H9 (cell line): ENCODE results near the gene TP73. TPM values are rescaled to one million over a fixed set of nuclear protein-coding genes. Genes with fewer than 3 reads are reported as not detected.

Source experiments
- DNase-seq: peaks from one replicate; pipeline ENCODE4 v3.0.0-alpha.2; 2017
- H2AFZ ChIP-seq: one replicate; pipeline ENCODE4 v1.6.1; 2013; ENCODE audit warnings: mild to moderate bottlenecking, low read length, control low read depth, moderate library complexity
- H2AK5ac ChIP-seq: 2 replicates; pipeline ENCODE4 v1.6.1; 2013; ENCODE audit warnings: low read length, control low read depth, mixed read lengths; ENCODE audit not compliant: insufficient read length
- H2BK120ac ChIP-seq: one replicate; pipeline ENCODE4 v1.6.1; 2013; ENCODE audit warnings: low read depth, mild to moderate bottlenecking, low read length, control low read depth, inconsistent platforms; ENCODE audit not compliant: poor library complexity, severe bottlenecking
- H2BK12ac ChIP-seq: 2 replicates; pipeline ENCODE4 v1.6.1; 2013; ENCODE audit warnings: low read length, control low read depth, mixed read lengths, low read depth; ENCODE audit not compliant: insufficient read length
- H2BK15ac ChIP-seq: 2 replicates; pipeline ENCODE4 v1.6.1; 2013; ENCODE audit warnings: low read depth, low read length, control low read depth
- H2BK20ac ChIP-seq: one replicate; pipeline ENCODE4 v1.6.1; 2013; ENCODE audit warnings: low read depth, mild to moderate bottlenecking, low read length, control low read depth, inconsistent platforms; ENCODE audit not compliant: poor library complexity, severe bottlenecking
- H2BK5ac ChIP-seq: 2 replicates; pipeline ENCODE4 v1.6.1; 2013; ENCODE audit warnings: low read length, control low read depth, mixed read lengths; ENCODE audit not compliant: insufficient read length
- H3K14ac ChIP-seq: 2 replicates; pipeline ENCODE4 v1.6.1; 2013; ENCODE audit warnings: low read length, control low read depth; ENCODE audit not compliant: insufficient read depth
- H3K18ac ChIP-seq: 2 replicates; pipeline ENCODE4 v1.6.1; 2013; ENCODE audit warnings: low read depth, mild to moderate bottlenecking, mixed read lengths, low read length, control low read depth; ENCODE audit not compliant: insufficient read length
- H3K23ac ChIP-seq: 2 replicates; pipeline ENCODE4 v1.6.1; 2013; ENCODE audit warnings: low read length, control low read depth, mixed read lengths, low read depth; ENCODE audit not compliant: insufficient read length
- H3K23me2 ChIP-seq: 2 replicates; pipeline ENCODE4 v1.6.1; 2013; ENCODE audit warnings: low read depth, mild to moderate bottlenecking, mixed read lengths, low read length, control low read depth; ENCODE audit not compliant: insufficient read length, poor library complexity, severe bottlenecking
- H3K27ac ChIP-seq: 2 replicates; pipeline ENCODE4 v1.5.1; 2013; ENCODE audit warnings: low read length, control low read depth, mixed read lengths, low read depth; ENCODE audit not compliant: insufficient read length
- H3K27me3 ChIP-seq: 2 replicates; pipeline ENCODE4 v1.6.1; 2013; ENCODE audit warnings: low read length, control low read depth, inconsistent platforms; ENCODE audit not compliant: insufficient read depth
- H3K4ac ChIP-seq: 2 replicates; pipeline ENCODE4 v1.6.1; 2013; ENCODE audit warnings: low read depth, mild to moderate bottlenecking, control low read depth, inconsistent platforms, low read length, moderate library complexity
- H3K4me1 ChIP-seq: 2 replicates; pipeline ENCODE4 v1.6.1; 2013; ENCODE audit warnings: low read length, control low read depth, inconsistent platforms; ENCODE audit not compliant: insufficient read depth
- H3K4me2 ChIP-seq: 2 replicates; pipeline ENCODE4 v1.6.1; 2013; ENCODE audit warnings: low read length, control low read depth, mixed read lengths; ENCODE audit not compliant: insufficient read length, insufficient read depth
- H3K56ac ChIP-seq: 2 replicates; pipeline ENCODE4 v1.6.1; 2013; ENCODE audit warnings: low read depth, mild to moderate bottlenecking, mixed read lengths, low read length, control low read depth; ENCODE audit not compliant: insufficient read length
- H3K79me1 ChIP-seq: 2 replicates; pipeline ENCODE4 v1.6.1; 2013; ENCODE audit warnings: low read depth, mild to moderate bottlenecking, moderate library complexity, low read length, control low read depth, inconsistent platforms; ENCODE audit not compliant: insufficient read depth, poor library complexity, severe bottlenecking
- H3K79me2 ChIP-seq: 2 replicates; pipeline ENCODE4 v1.6.1; 2013; ENCODE audit warnings: low read length, control low read depth, inconsistent platforms; ENCODE audit not compliant: insufficient read depth
- H3K9ac ChIP-seq: 2 replicates; pipeline ENCODE4 v1.6.1; 2013; ENCODE audit warnings: low read length, control low read depth, mixed read lengths; ENCODE audit not compliant: insufficient read length; ENCODE audit errors: extremely low read depth
- H3K9me3 ChIP-seq: one replicate; pipeline ENCODE4 v1.6.1; 2013; ENCODE audit warnings: low read depth, low read length, inconsistent platforms; ENCODE audit not compliant: control insufficient read depth
- H3T11ph ChIP-seq: one replicate; pipeline ENCODE4 v1.6.1; 2013; ENCODE audit warnings: mild to moderate bottlenecking, low read length, control low read depth, inconsistent platforms
- H4K20me1 ChIP-seq: one replicate; pipeline ENCODE4 v1.6.1; 2013; ENCODE audit not compliant: control insufficient read depth, insufficient read length, insufficient read depth
- H4K5ac ChIP-seq: 2 replicates; pipeline ENCODE4 v1.6.1; 2013; ENCODE audit warnings: low read depth, mild to moderate bottlenecking, mixed read lengths, low read length, control low read depth; ENCODE audit not compliant: insufficient read length
- H4K8ac ChIP-seq: replicated peaks from 2 replicates; pipeline ENCODE4 v1.6.1; 2013; ENCODE audit warnings: low read length, control low read depth, mixed read lengths, low read depth; ENCODE audit not compliant: insufficient read length
- H4K91ac ChIP-seq: 2 replicates; pipeline ENCODE4 v1.6.1; 2013; ENCODE audit warnings: low read depth, mild to moderate bottlenecking, moderate library complexity, mixed read lengths, low read length, control low read depth; ENCODE audit not compliant: insufficient read length
- H3K27ac Mint-ChIP-seq, 3 experiments: 2 replicates in 2 of 3; 3 replicates in 1 of 3; pipeline ENCODE4 v1.8.0; 2020 to 2021; ENCODE audit warnings: mixed read lengths in 3 of 3, mild to moderate bottlenecking in 1 of 3, moderate library complexity in 1 of 3
- H3K27me3 Mint-ChIP-seq: 2 replicates; pipeline ENCODE4 v1.8.0; 2021; ENCODE audit warnings: low read depth, mild to moderate bottlenecking, moderate library complexity, mixed read lengths
- H3K36me3 Mint-ChIP-seq, 3 experiments: 2 replicates in 2 of 3; 3 replicates in 1 of 3; pipeline ENCODE4 v1.8.0; 2020 to 2021; ENCODE audit warnings: low read depth in 3 of 3, mixed read lengths in 3 of 3; ENCODE audit not compliant: insufficient read depth in 1 of 3
- H3K4me1 Mint-ChIP-seq, 2 experiments: 2 replicates each; pipeline ENCODE4 v1.8.0; 2020; ENCODE audit warnings: mixed read lengths in 2 of 2
- H3K4me3 Mint-ChIP-seq, 2 experiments: 2 replicates in 1 of 2; 3 replicates in 1 of 2; pipeline ENCODE4 v1.8.0; 2020 to 2021; ENCODE audit warnings: mild to moderate bottlenecking in 2 of 2, mixed read lengths in 2 of 2, moderate library complexity in 1 of 2
- H3K9me3 Mint-ChIP-seq, 2 experiments: 2 replicates in 1 of 2; 3 replicates in 1 of 2; pipeline ENCODE4 v1.8.0; 2020; ENCODE audit warnings: mild to moderate bottlenecking in 2 of 2, mixed read lengths in 2 of 2, moderate library complexity in 1 of 2
- CTCF ChIP-seq: fragments of 200-600 bp; sonication (generic); conservative IDR thresholded peaks from 3 replicates; pipeline ENCODE4 v1.8.0; 2021; ENCODE audit warnings: antibody characterized with exemption, mild to moderate bottlenecking
- WGBS: extraction: QIAGEN DNeasy Blood & Tissue Kit; methylation state at CpG from one replicate; pipeline ENCODE4 v1.1.7; 2013; ENCODE audit warnings: missing lambda C conversion rate, low lambda C conversion rate, mixed read lengths; ENCODE audit not compliant: insufficient read length; ENCODE audit errors: extremely low coverage; 5-methylcytosine and 5-hydroxymethylcytosine counted together
- total RNA-seq: library from RNA; stranded (reverse); gene quantifications from 2 replicates; pipeline ENCODE4 v1.2.1, GENCODE V29; 2021

Gene TP73
- total RNA-seq, 1 experiment from 2014 or later = 4.7 TPM

DNA sequence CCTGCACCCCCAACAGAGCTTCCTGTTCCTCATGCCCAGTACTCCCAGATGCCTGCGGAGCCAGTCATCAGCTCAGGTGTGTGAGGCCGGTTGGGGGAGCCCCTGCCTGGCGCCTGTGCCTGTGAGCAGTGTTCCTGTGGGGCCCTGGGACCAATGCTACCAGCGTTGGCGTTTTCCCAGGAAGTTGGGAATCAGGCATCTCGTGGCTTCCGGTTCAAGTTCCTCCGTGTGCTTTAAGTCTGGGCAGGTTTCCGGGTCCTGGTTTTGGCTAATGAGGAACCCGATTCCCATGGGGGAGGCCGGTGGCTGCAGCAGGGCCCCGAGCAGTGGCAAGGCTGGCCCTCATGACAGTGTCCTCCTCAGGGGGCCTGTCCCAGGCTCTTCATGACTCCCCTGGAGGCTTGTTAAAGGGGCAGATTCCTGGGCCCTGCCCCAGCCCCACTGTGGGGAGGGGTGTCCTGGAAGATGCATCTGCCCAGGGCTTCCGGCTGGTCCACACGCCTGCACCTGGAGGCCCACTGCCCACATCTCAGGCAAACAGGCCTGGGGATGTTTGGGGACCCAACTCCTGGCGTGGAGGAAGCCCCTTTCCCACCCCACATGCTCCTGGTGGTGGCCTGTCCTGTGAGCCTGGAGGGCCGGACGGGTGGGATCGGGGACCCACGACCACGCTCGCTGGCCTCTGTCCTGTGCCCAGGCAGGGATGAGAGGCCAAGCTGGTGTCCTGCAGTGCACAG is 26.2 kb downstream of the TP73 start:
- H2BK20ac ChIP-seq = no peak overlapping the region
- H3K18ac ChIP-seq = no peak overlapping the region
- H2BK120ac ChIP-seq = no peak overlapping the region
- H3K23me2 ChIP-seq = no peaks in the 10 kb centered on the region
- no peak overlapping the region for H3K4ac ChIP-seq
- peak; percentile 87 for DNase-seq
- H2AFZ ChIP-seq = no peak overlapping the region
- H3K4me3 Mint-ChIP-seq = no peak overlapping the region
- no peaks in the 10 kb centered on the region for H3K9me3 ChIP-seq
- H3K36me3 Mint-ChIP-seq = peaks cover 0 to 17% (median 6%) of the 10 kb centered on the region in 3 experiments; a peak in 5 of 7 replicates
- H2BK5ac ChIP-seq = no peak overlapping the region
- no peaks in the 10 kb centered on the region for H4K20me1 ChIP-seq
- H2AK5ac ChIP-seq = no peak overlapping the region
- no peak overlapping the region for H4K91ac ChIP-seq
- H3K9ac ChIP-seq = no peak overlapping the region
- H3K4me1 ChIP-seq = no peaks in the 10 kb centered on the region
- no peak overlapping the region for H4K8ac ChIP-seq
- H3K27ac ChIP-seq = no peak overlapping the region
- no peaks in the 10 kb centered on the region for H3K79me2 ChIP-seq
- no peak overlapping the region for H3K23ac ChIP-seq
- no peak overlapping the region for H3K4me2 ChIP-seq
- no peak overlapping the region for H2BK12ac ChIP-seq
- WGBS = no CpG with 5 or more reads among the region's 21 CpGs
- no peaks in the 10 kb centered on the region for H3K79me1 ChIP-seq
- no peak overlapping the region for H3K14ac ChIP-seq
- H3K27me3 ChIP-seq = peaks cover 4% of the 10 kb centered on the region; the same call in 1 of the 2 replicates
- H3T11ph ChIP-seq = no peak overlapping the region
- H4K5ac ChIP-seq = no peak overlapping the region
- H3K56ac ChIP-seq = no peak overlapping the region
- peaks cover 18 to 40% of the 10 kb centered on the region in 2 experiments for H3K4me1 Mint-ChIP-seq
- peaks cover 16% of the 10 kb centered on the region for H3K27me3 Mint-ChIP-seq
- TF ChIP-seq CTCF = peak; percentile 26; the same call in 1 of the 3 replicates
- peaks cover 0 to 4% of the 10 kb centered on the region in 2 experiments; a peak in 2 of 5 replicates for H3K9me3 Mint-ChIP-seq
- H2BK15ac ChIP-seq = no peak overlapping the region
- H3K27ac Mint-ChIP-seq = no peak overlapping the region
